K562 (cell line): ENCODE results near the gene SOX8. TPM values are rescaled to one million over a fixed set of nuclear protein-coding genes. Genes with fewer than 3 reads are reported as not detected.

Source experiments
- ATAC-seq: fragments of 200-7000 bp; cut with Tn5 transposase; 3 replicates; pipeline ENCODE4 v1.9.1; 2020; ENCODE audit warnings: moderate library complexity
- BruUV-seq: library from RNA; stranded (reverse); fragments of 400-500 nt; replicated peaks from 2 replicates; lab custom pipeline; 2021; lab: Mats Ljungman, UMichigan
- CTCF ChIA-PET: fragments of 300-600 bp; formaldehyde crosslinking; extraction: SDS; loops from one replicate; lab custom pipeline; 2021; ENCODE audit warnings: low intra/inter-chr PET ratio; lab: Yijun Ruan, JAX
- POLR2A ChIA-PET: fragments of 300-600, 350-650 bp; sonication (Branson Sonifier 250); formaldehyde crosslinking; extraction: SDS; loops from one replicate; lab custom pipeline; 2021; ENCODE audit warnings: antibody characterized with exemption, inconsistent platforms; lab: Yijun Ruan, JAX
- DNase-seq, 4 experiments: peaks; one replicate each; pipeline versions ENCODE4 v3.0.0 to v3.0.0-alpha.2; 2011 to 2018; ENCODE audit warnings: low spot score in 3 of 4, mixed read lengths in 3 of 4; ENCODE audit errors: extremely low read depth in 1 of 4
- FAIRE-seq: peaks from 2 replicates; lab custom pipeline; 2011; peaks lifted over from hg19 to GRCh38; lab: Jason Lieb, UNC
- H2AFZ ChIP-seq: 2 replicates; pipeline ENCODE4 v1.6.0; 2011; ENCODE audit warnings: low read depth, low read length, control low read depth, inconsistent platforms
- H3K27ac ChIP-seq: fragments of 200-600 bp; 3 replicates; pipeline ENCODE4 v1.8.0; 2011; ENCODE audit warnings: low read depth, mild to moderate bottlenecking, control low read depth, inconsistent platforms, low read length, moderate library complexity, mixed read lengths; ENCODE audit errors: extremely low read depth
- H3K27me3 ChIP-seq, 2 experiments: fragments of 300-600 bp in 1 of 2; 2 replicates in 1 of 2; 3 replicates in 1 of 2; pipeline versions ENCODE4 v1.6.0 to v1.8.0; 2011; ENCODE audit warnings: inconsistent platforms in 2 of 2, low read length in 2 of 2, mild to moderate bottlenecking in 1 of 2, mixed read lengths in 1 of 2, moderate library complexity in 1 of 2; ENCODE audit not compliant: control insufficient read depth in 2 of 2, insufficient read depth in 2 of 2
- H3K36me3 ChIP-seq: fragments of 300-600 bp; 3 replicates; pipeline ENCODE4 v1.8.0; 2011; ENCODE audit warnings: mild to moderate bottlenecking, low read length, inconsistent platforms; ENCODE audit not compliant: control insufficient read depth, insufficient read depth
- H3K4me1 ChIP-seq, 2 experiments: fragments of 200-600 bp in 1 of 2; replicated peaks in 1 of 2; 2 replicates in 1 of 2; 3 replicates in 1 of 2; pipeline versions ENCODE4 v1.5.1 to v1.8.0; 2011; ENCODE audit warnings: inconsistent platforms in 2 of 2, low read length in 2 of 2, mild to moderate bottlenecking in 1 of 2, mixed read lengths in 1 of 2, moderate library complexity in 1 of 2; ENCODE audit not compliant: control insufficient read depth in 2 of 2, insufficient read depth in 2 of 2
- H3K4me2 ChIP-seq: 2 replicates; pipeline ENCODE4 v1.6.1; 2011; ENCODE audit warnings: low read length, control low read depth, inconsistent platforms, mixed read lengths; ENCODE audit not compliant: insufficient read depth
- H3K4me3 ChIP-seq: fragments of 200-600 bp; sonication (generic), shearing (Covaris generic); 2 replicates; pipeline ENCODE4 v1.5.1; 2016; ENCODE audit warnings: control low read depth, inconsistent platforms
- H3K79me2 ChIP-seq: fragments of 200-600 bp; 3 replicates; pipeline ENCODE4 v1.8.0; 2011; ENCODE audit warnings: low read length, inconsistent platforms; ENCODE audit not compliant: control insufficient read depth, insufficient read depth
- H3K9ac ChIP-seq, 2 experiments: 2 replicates each; pipeline versions ENCODE4 v1.6.0 to v1.6.1; 2011; ENCODE audit warnings: low read depth in 2 of 2, low read length in 2 of 2, control low read depth in 1 of 2, inconsistent platforms in 1 of 2, mild to moderate bottlenecking in 1 of 2, mixed read lengths in 1 of 2; ENCODE audit not compliant: insufficient read depth in 1 of 2
- H3K9me1 ChIP-seq: one replicate; pipeline ENCODE4 v1.6.0; 2011; ENCODE audit warnings: inconsistent platforms, mild to moderate bottlenecking, low read length, moderate library complexity; ENCODE audit not compliant: control insufficient read depth, insufficient read depth
- H3K9me3 ChIP-seq: replicated peaks from 2 replicates; pipeline ENCODE4 v1.5.1; 2011; ENCODE audit warnings: low read depth, low read length, inconsistent platforms; ENCODE audit not compliant: control insufficient read depth, insufficient read depth
- H4K20me1 ChIP-seq: replicated peaks from 2 replicates; pipeline ENCODE4 v1.6.1; 2011; ENCODE audit warnings: low read length, inconsistent platforms, mixed read lengths; ENCODE audit not compliant: control insufficient read depth, insufficient read depth
- ATF7 ChIP-seq: fragments of 450-650 bp; IDR thresholded peaks from 2 replicates; pipeline ENCODE4 v1.7.1; 2014; ENCODE audit warnings: mild to moderate bottlenecking, moderate library complexity
- CREB3L1 ChIP-seq: fragments of 450-650 bp; IDR thresholded peaks from 2 replicates; pipeline ENCODE4 v1.6.1; 2014; ENCODE audit warnings: low read depth, mild to moderate bottlenecking, moderate library complexity, borderline replicate concordance
- EGR1 ChIP-seq: fragments of 450-650 bp; conservative IDR thresholded peaks from 2 replicates; pipeline ENCODE4 v1.6.1; 2017; ENCODE audit warnings: mild to moderate bottlenecking
- ELF2 ChIP-seq: fragments of 250-450 bp; sonication (Bioruptor Pico); IDR thresholded peaks from 2 replicates; pipeline ENCODE4 v1.5.0; 2021; ENCODE audit warnings: mild to moderate bottlenecking
- GABPB1 ChIP-seq: sonication (generic); formaldehyde crosslinking; IDR thresholded peaks from 2 replicates; pipeline ENCODE4 v1.8.0; 2022; ENCODE audit warnings: mild to moderate bottlenecking, missing genetic modification reagents
- KDM1A ChIP-seq, 2 experiments: fragments of 450-650 bp; IDR thresholded peaks; 2 replicates each; pipeline ENCODE4 v1.6.1; 2016; ENCODE audit warnings: mild to moderate bottlenecking in 2 of 2
- MAX ChIP-seq: sonication (generic); formaldehyde crosslinking; IDR thresholded peaks from 2 replicates; pipeline ENCODE4 v1.9.0; 2022; ENCODE audit warnings: mild to moderate bottlenecking, missing genetic modification reagents
- MYNN ChIP-seq, 2 experiments: sonication (generic); formaldehyde crosslinking in 1 of 2; IDR thresholded peaks; 2 replicates each; pipeline versions ENCODE4 v1.5.0 to v1.6.1; 2016 to 2020; ENCODE audit warnings: antibody characterized with exemption in 1 of 2, missing genetic modification reagents in 1 of 2
- NFIC ChIP-seq: fragments of 450-650 bp; IDR thresholded peaks from 2 replicates; pipeline ENCODE4 v1.6.1; 2017; ENCODE audit warnings: mild to moderate bottlenecking, inconsistent platforms
- PTRF ChIP-seq: fragments of 450-650 bp; IDR thresholded peaks from 2 replicates; pipeline ENCODE4 v1.6.1; 2016; ENCODE audit warnings: mild to moderate bottlenecking, missing genetic modification characterization, missing compliant biosample characterization
- THRB ChIP-seq: fragments of 450-650 bp; formaldehyde crosslinking; conservative IDR thresholded peaks from 2 replicates; pipeline ENCODE4 v1.4.0; 2022; ENCODE audit warnings: mild to moderate bottlenecking, missing genetic modification characterization
- XRCC5 ChIP-seq: fragments of 200-400 bp; formaldehyde crosslinking; IDR thresholded peaks from 2 replicates; pipeline ENCODE4 v1.6.1; 2017; ENCODE audit warnings: low read depth, mild to moderate bottlenecking, low read length
- ZNF174 ChIP-seq: fragments of 250-450 bp; sonication (Bioruptor Pico); IDR thresholded peaks from 2 replicates; pipeline ENCODE4 v1.4.0; 2020; ENCODE audit warnings: mild to moderate bottlenecking
- ZNF551 ChIP-seq: fragments of 250-450 bp; sonication (Bioruptor Pico); IDR thresholded peaks from 2 replicates; pipeline ENCODE4 v1.5.0; 2021; ENCODE audit warnings: mild to moderate bottlenecking, moderate library complexity
- WGBS: fragments of 100-300 bp; shearing (Covaris generic); methylation state at CpG from one replicate; pipeline ENCODE4 v1.1.6; 2016; ENCODE audit warnings: low coverage, mixed read lengths; ENCODE audit not compliant: insufficient coverage; ENCODE audit errors: missing lambda C conversion rate; 5-methylcytosine and 5-hydroxymethylcytosine counted together
- in situ Hi-C: fragments of 300-500 bp; cut with MboI; formaldehyde crosslinking; loops from 4 replicates; pipeline ENCODE4 v1.15.0; 2018; ENCODE audit warnings: inconsistent platforms, mixed read lengths
- intact Hi-C: fragments of 100-400 bp; cut with micrococcal nuclease; formaldehyde crosslinking; loops from 2 replicates; pipeline ENCODE4 v1.14.2; 2022
- polyA plus RNA-seq, 8 experiments: library from polyadenylated mRNA; depleted of rRNA in 4 of 8; stranded (reverse) in 5 of 8; unstranded in 3 of 8; fragments of >200 nt; fragmentation: Nextera tagmentation in 2 of 8; fragmentation: Illumina TruSeq in 1 of 8; extraction: Ambion mirVana in 2 of 8; extraction: Trizol in 1 of 8; gene quantifications; 2 replicates each; pipeline versions ENCODE4 v1.2.1 to v1.2.3, GENCODE V29; 2011 to 2014; ENCODE audit warnings: inconsistent platforms in 1 of 8, missing spikeins in 1 of 8
- total RNA-seq, 7 experiments: library from RNA; depleted of rRNA in 6 of 7; stranded (reverse); fragments of >200 nt in 6 of 7; fragmentation: Illumina TruSeq in 2 of 7; extraction: Trizol in 2 of 7; gene quantifications; 2 replicates each; pipeline versions ENCODE4 v1.2.1 to v1.2.3, GENCODE V29; 2011 to 2021; ENCODE audit warnings: low replicate concordance in 1 of 7
- TF ChIP-seq, protein P1 (sequence below): sonication (generic); formaldehyde crosslinking; IDR thresholded peaks from 2 replicates; pipeline ENCODE4 v1.8.0; 2023; ENCODE audit warnings: mild to moderate bottlenecking, missing genetic modification reagents
- TF ChIP-seq, protein P2 (sequence below): fragments of 250-450 bp; sonication (Bioruptor Pico); IDR thresholded peaks from 2 replicates; pipeline ENCODE4 v1.6.1; 2021; ENCODE audit warnings: mild to moderate bottlenecking

SOX8 gene
- total and polyA plus RNA-seq, 9 of the 15 experiments (the other 6 are each of a cell fraction or from before 2014, with no cell fraction given): 0.07 to 0.15 (median 0.15) TPM; not detected in 6

- Histone ChIP-seq H3K27me3 (peaks cover 26 to 79% of the 10 kb centered on the region in 2 experiments; a peak in 4 of 5 replicates), H3K9me1 (no peaks in the 10 kb centered on the region), H3K36me3 (no peaks in the 10 kb centered on the region), H4K20me1 (peaks cover 16% of the 10 kb centered on the region; the same call in 1 of the 2 replicates), H3K9ac (no peak overlapping the region), H3K4me1 (peaks cover 0 to 15% of the 10 kb centered on the region in 2 experiments; a peak in 1 of 5 replicates), H3K4me2 (no peak overlapping the region), H2AFZ (no peak overlapping the region), H3K9me3 (no peaks in the 10 kb centered on the region), H3K79me2 (no peaks in the 10 kb centered on the region), H3K4me3 (no peak overlapping the region), H3K27ac (no peak overlapping the region)
- intact Hi-C loops (no loop called here), in situ Hi-C loops (no loop called here)
- no peak for ATAC-seq
- BruUV-seq: no TSS peak
- WGBS: 4% methylated on average over 25 of the region's 28 CpGs
- ChIA-PET POLR2A (interaction anchor here (1.1 to 1.3 kb wide), 2 partner anchors 14 to 15 kb away, joined by 3 to 5 read pairs; no protein-coding TSS in a partner anchor), CTCF (no interaction called here)
- no peak for FAIRE-seq
- DNase-seq: no peak
- TF ChIP-seq MYNN (IDR thresholded peaks at IDR 0.05) (peak; percentile 81; the same call in 1 of the 2 replicates), MYNN (CRISPR knock-in tag; IDR thresholded peaks at IDR 0.05) (no peak), THRB (CRISPR knock-in tag) (no peak), PTRF (tag) (no peak), NFIC (no peak), EGR1 (no peak), MAX (CRISPR knock-in tag) (peak; percentile 29; the same call in 1 of the 2 replicates), ELF2 (CRISPR knock-in tag) (no peak), ZNF551 (CRISPR knock-in tag) (no peak), KDM1A (IDR thresholded peaks at IDR 0.05) (peak in 1 of 2 experiments; percentile 53; a peak in 1 of 4 replicates), CREB3L1 (no peak), GABPB1 (CRISPR knock-in tag) (no peak), XRCC5 (no peak), ATF7 (no peak), ZNF174 (CRISPR knock-in tag) (no peak)
- TF ChIP-seq, protein P1, sequence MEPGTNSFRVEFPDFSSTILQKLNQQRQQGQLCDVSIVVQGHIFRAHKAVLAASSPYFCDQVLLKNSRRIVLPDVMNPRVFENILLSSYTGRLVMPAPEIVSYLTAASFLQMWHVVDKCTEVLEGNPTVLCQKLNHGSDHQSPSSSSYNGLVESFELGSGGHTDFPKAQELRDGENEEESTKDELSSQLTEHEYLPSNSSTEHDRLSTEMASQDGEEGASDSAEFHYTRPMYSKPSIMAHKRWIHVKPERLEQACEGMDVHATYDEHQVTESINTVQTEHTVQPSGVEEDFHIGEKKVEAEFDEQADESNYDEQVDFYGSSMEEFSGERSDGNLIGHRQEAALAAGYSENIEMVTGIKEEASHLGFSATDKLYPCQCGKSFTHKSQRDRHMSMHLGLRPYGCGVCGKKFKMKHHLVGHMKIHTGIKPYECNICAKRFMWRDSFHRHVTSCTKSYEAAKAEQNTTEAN (CRISPR knock-in tag): peak; percentile 99
- TF ChIP-seq, protein P2, sequence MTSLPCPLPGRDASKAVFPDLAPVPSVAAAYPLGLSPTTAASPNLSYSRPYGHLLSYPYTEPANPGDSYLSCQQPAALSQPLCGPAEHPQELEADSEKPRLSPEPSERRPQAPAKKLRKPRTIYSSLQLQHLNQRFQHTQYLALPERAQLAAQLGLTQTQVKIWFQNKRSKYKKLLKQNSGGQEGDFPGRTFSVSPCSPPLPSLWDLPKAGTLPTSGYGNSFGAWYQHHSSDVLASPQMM: no peak
Measured at GRCh38 chr16:1012722-1013592, 31.4 kb downstream of the SOX8 start.
